Type B pancreatic cell (in vitro differentiated cells): ENCODE measurements around the gene PLCE1. TPM values are rescaled to one million over a fixed set of nuclear protein-coding genes. Genes with fewer than 3 reads are reported as not detected.

ENCODE experiments used
- DNase-seq: peaks from one replicate; pipeline ENCODE4 v3.0.0; 2021; ENCODE audit warnings: mixed read lengths; ENCODE audit not compliant: unreplicated experiment; ENCODE audit errors: extremely low spot score
- H3K27ac Mint-ChIP-seq: 2 replicates; pipeline ENCODE4 v1.8.0; 2021; ENCODE audit warnings: mild to moderate bottlenecking, mixed read lengths
- H3K27me3 Mint-ChIP-seq: 2 replicates; pipeline ENCODE4 v1.8.0; 2021; ENCODE audit warnings: mixed read lengths
- H3K36me3 Mint-ChIP-seq: 2 replicates; pipeline ENCODE4 v1.8.0; 2021; ENCODE audit warnings: mixed read lengths
- H3K4me1 Mint-ChIP-seq: one replicate; pipeline ENCODE4 v1.8.0; 2021; ENCODE audit warnings: mixed read lengths; ENCODE audit not compliant: unreplicated experiment
- H3K4me3 Mint-ChIP-seq: 2 replicates; pipeline ENCODE4 v1.8.0; 2021; ENCODE audit warnings: mild to moderate bottlenecking, mixed read lengths
- H3K9me3 Mint-ChIP-seq: 2 replicates; pipeline ENCODE4 v1.8.0; 2021; ENCODE audit warnings: mixed read lengths
- total RNA-seq: library from RNA; stranded (reverse); gene quantifications from 2 replicates; pipeline ENCODE4 v1.2.1, GENCODE V29; 2021; ENCODE audit warnings: low replicate concordance
- TF ChIP-seq, protein P1 (sequence below): fragments of 200-600 bp; sonication (generic); conservative IDR thresholded peaks from 2 replicates; pipeline ENCODE4 v1.5.0; 2021; ENCODE audit warnings: antibody characterized with exemption, mild to moderate bottlenecking

Gene PLCE1
- total RNA-seq, 1 donor from 2014 or later = 7.8 TPM

DNA sequence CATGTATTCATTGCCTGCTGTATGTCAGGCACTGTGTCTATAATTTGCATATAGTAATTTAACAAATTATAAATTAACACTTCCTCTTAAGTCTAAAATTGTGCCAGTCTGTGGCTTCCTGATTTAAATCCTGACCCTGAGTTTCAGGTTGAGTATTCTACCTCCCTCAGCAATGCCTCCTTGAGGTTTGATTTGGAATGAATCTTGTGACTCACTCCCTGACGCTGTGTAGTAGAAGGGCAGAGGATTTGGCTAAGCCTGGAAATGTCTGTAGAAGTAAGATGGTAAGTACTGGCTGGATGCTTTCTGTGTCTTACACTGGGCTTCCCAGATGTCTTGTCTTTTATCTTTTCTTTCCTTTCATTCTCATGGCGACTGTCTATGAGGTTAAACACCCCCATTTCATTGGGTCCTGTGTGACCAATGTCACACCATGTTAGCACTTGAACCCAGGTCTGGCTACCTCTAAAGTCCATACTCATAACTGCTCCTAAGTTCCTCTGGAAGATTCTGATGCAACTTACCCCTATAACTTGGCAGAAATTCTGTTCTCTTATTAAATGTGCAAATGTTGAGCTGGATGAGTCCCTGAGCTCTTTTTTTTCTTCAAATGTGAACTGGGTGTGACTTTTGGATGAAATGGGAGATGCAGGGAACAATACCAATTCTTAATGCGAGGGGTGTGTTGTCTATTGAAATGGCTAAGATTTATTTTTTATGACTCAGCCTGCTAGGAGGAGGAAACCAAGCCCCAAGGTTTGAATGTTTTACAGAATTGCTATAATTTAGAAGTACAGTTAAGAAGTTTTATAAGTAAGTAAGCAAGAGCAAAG lies 48.5 kb downstream of the PLCE1 start:
- Mint-ChIP-seq H3K27ac (peak overlapping the region; percentile 58), H3K4me1 (peaks cover 24% of the 10 kb centered on the region), H3K9me3 (no peaks in the 10 kb centered on the region), H3K27me3 (no peaks in the 10 kb centered on the region), H3K36me3 (no peaks in the 10 kb centered on the region), H3K4me3 (no peak overlapping the region)
- no peak for DNase-seq
- TF ChIP-seq, protein P1, sequence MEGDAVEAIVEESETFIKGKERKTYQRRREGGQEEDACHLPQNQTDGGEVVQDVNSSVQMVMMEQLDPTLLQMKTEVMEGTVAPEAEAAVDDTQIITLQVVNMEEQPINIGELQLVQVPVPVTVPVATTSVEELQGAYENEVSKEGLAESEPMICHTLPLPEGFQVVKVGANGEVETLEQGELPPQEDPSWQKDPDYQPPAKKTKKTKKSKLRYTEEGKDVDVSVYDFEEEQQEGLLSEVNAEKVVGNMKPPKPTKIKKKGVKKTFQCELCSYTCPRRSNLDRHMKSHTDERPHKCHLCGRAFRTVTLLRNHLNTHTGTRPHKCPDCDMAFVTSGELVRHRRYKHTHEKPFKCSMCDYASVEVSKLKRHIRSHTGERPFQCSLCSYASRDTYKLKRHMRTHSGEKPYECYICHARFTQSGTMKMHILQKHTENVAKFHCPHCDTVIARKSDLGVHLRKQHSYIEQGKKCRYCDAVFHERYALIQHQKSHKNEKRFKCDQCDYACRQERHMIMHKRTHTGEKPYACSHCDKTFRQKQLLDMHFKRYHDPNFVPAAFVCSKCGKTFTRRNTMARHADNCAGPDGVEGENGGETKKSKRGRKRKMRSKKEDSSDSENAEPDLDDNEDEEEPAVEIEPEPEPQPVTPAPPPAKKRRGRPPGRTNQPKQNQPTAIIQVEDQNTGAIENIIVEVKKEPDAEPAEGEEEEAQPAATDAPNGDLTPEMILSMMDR = no peak

DNA sequence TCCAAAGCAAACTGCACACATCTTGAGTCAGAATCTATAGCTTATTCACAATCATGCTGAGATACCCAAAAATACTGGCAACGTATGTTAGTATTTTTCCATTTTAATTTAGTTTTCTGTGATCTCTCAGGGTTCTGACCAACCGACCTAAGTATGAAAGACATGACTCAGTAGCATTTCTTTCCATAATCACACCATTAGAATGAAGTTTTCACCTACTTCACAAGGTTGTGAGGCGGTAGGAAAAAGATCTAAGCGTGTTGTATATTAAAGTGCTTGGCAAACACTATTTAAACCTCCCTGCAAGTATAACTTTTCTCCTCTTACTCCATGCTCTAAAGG lies 49.1 kb downstream of the PLCE1 start:
- TF ChIP-seq, protein P1 = no peak
- Mint-ChIP-seq H3K36me3 (no peaks in the 10 kb centered on the region), H3K27ac (no peak overlapping the region), H3K4me1 (peaks cover 19% of the 10 kb centered on the region), H3K4me3 (no peak overlapping the region), H3K9me3 (no peaks in the 10 kb centered on the region), H3K27me3 (no peaks in the 10 kb centered on the region)
- no peak for DNase-seq

Other genes starting within 250 kb of the PLCE1 start
- gene LGI1, start 236.0 kb upstream of the PLCE1 start, total RNA-seq = 0.85 and 2.2 TPM in 2 replicates
- gene SLC35G1, start 100.0 kb upstream of the PLCE1 start, total RNA-seq = 13.9 and 21.0 TPM in 2 replicates